Smooth muscle cell (in vitro differentiated cells): ENCODE measurements around the gene RNF224. TPM values are rescaled to one million over a fixed set of nuclear protein-coding genes. Genes with fewer than 3 reads are reported as not detected.

Experiments used
- DNase-seq: peaks from one replicate; lab custom pipeline; 2025; ENCODE audit not compliant: unreplicated experiment; lab: John Stamatoyannopoulos, UW
- H2AFZ ChIP-seq: fragments of 200-600 bp; sonication (generic); 2 replicates; pipeline ENCODE4 v1.6.0; 2016; ENCODE audit warnings: antibody characterized with exemption, low read depth, mild to moderate bottlenecking
- H3F3A ChIP-seq: fragments of 200-600 bp; sonication (generic); 2 replicates; pipeline ENCODE4 v1.6.0; 2017; ENCODE audit warnings: antibody characterized with exemption, low read depth
- H3K27ac ChIP-seq: fragments of 200-600 bp; sonication (generic); 2 replicates; pipeline ENCODE4 v1.5.1; 2016; ENCODE audit warnings: low read depth, mild to moderate bottlenecking
- H3K27me3 ChIP-seq: fragments of 200-600 bp; sonication (generic); 2 replicates; pipeline ENCODE4 v1.6.1; 2016; ENCODE audit warnings: low read depth, mild to moderate bottlenecking
- H3K36me3 ChIP-seq: fragments of 200-600 bp; sonication (generic); 2 replicates; pipeline ENCODE4 v1.5.1; 2016; ENCODE audit warnings: low read depth
- H3K4me1 ChIP-seq: fragments of 200-600 bp; sonication (generic); 2 replicates; pipeline ENCODE4 v1.5.1; 2016; ENCODE audit warnings: low read depth
- H3K4me2 ChIP-seq: fragments of 200-600 bp; sonication (generic); 2 replicates; pipeline ENCODE4 v1.6.0; 2016; ENCODE audit warnings: mild to moderate bottlenecking
- H3K4me3 ChIP-seq: fragments of 200-600 bp; sonication (generic); 2 replicates; pipeline ENCODE4 v1.5.1; 2016; ENCODE audit warnings: mild to moderate bottlenecking
- H3K79me2 ChIP-seq: fragments of 200-600 bp; sonication (generic); 2 replicates; pipeline ENCODE4 v1.6.0; 2016; ENCODE audit warnings: low read depth, mild to moderate bottlenecking
- H3K9ac ChIP-seq: fragments of 200-600 bp; sonication (generic); 2 replicates; pipeline ENCODE4 v1.6.0; 2016; ENCODE audit warnings: low read depth
- H3K9me3 ChIP-seq: fragments of 200-600 bp; sonication (generic); replicated peaks from 2 replicates; pipeline ENCODE4 v1.5.1; 2016; ENCODE audit warnings: low read depth
- H4K20me1 ChIP-seq: fragments of 200-600 bp; sonication (generic); 2 replicates; pipeline ENCODE4 v1.6.0; 2016; ENCODE audit warnings: low read depth
- CTCF ChIP-seq: fragments of 200-600 bp; sonication (generic); IDR thresholded peaks from 2 replicates; pipeline ENCODE4 v1.5.1; 2017; ENCODE audit warnings: borderline replicate concordance, mild to moderate bottlenecking, antibody characterized with exemption; ENCODE audit not compliant: insufficient read depth, poor library complexity, severe bottlenecking
- WGBS: methylation state at CpG from one replicate; pipeline ENCODE4 v1.1.7; 2016; ENCODE audit warnings: low lambda C conversion rate; 5-methylcytosine and 5-hydroxymethylcytosine counted together
- polyA plus RNA-seq: library from polyadenylated mRNA; unstranded; fragments of >200 nt; fragmentation: Nextera tagmentation; extraction: Ambion mirVana; gene quantifications from 2 replicates; pipeline ENCODE4 v1.2.1, GENCODE V29; 2016
- total RNA-seq: library from RNA; depleted of rRNA; stranded (reverse); fragments of >200 nt; gene quantifications from 2 replicates; pipeline ENCODE4 v1.2.3, GENCODE V29; 2014

RNF224 gene
- total and polyA plus RNA-seq, 2 experiments from 2014 or later: not detected

DNA sequence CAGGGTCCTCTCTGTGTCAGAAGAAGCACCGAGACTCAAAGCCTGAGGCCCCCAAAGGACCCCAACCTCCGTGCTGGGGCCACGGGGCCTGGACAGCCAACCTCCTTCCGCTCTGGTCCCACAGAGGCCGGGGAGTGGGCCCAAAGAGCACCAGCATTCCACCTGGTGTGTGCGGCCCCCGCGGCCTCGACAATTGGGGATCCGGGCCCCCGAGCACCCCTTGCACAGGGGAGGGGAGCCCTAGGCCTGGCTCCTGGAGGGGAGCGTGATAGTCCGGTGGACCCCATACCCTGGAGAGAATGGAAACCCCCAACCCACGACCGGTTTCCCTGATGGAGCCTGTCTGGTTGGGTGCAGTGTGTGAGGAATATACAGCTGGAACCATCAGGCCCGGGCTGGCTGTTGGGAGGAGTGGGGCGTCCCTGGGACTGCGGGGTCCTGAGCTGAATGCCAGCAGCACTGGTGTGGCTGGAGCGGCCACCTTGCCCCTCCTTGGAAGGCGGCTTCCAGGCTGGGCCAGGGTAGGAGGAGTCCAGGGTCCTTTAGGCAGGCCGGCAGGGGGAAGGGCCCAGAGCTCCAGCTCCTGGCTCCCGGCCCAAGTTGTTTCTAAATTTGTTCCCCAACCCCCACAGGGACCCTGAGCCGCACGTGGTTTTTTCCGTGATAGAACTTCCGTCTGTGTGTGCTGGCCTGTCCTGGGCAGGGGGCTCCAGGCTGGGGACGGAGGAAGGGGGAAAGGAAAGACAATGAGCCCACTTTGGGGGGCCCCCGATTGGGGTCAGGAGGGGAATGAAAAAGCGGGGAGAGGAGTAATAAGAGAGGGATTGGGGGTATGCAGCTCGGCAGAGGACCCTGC is 49.4 kb downstream of the RNF224 start:
- TF ChIP-seq CTCF: no peak
- no peak overlapping the region for H3K9ac ChIP-seq
- H4K20me1 ChIP-seq: peaks cover 40% of the 10 kb centered on the region
- H3K4me2 ChIP-seq: peak overlapping the region; percentile 88
- 66% methylated on average over 30 of the region's 30 CpGs for WGBS
- no peaks in the 10 kb centered on the region for H3K36me3 ChIP-seq
- no peaks in the 10 kb centered on the region for H3K9me3 ChIP-seq
- H3F3A ChIP-seq: no peaks in the 10 kb centered on the region
- peaks cover 15% of the 10 kb centered on the region for H3K4me1 ChIP-seq
- H3K79me2 ChIP-seq: no peaks in the 10 kb centered on the region
- no peak overlapping the region for H2AFZ ChIP-seq
- no peak overlapping the region for H3K27ac ChIP-seq
- peak overlapping the region; percentile 50 for H3K4me3 ChIP-seq
- no peak for DNase-seq
- peaks cover 12% of the 10 kb centered on the region for H3K27me3 ChIP-seq

DNA sequence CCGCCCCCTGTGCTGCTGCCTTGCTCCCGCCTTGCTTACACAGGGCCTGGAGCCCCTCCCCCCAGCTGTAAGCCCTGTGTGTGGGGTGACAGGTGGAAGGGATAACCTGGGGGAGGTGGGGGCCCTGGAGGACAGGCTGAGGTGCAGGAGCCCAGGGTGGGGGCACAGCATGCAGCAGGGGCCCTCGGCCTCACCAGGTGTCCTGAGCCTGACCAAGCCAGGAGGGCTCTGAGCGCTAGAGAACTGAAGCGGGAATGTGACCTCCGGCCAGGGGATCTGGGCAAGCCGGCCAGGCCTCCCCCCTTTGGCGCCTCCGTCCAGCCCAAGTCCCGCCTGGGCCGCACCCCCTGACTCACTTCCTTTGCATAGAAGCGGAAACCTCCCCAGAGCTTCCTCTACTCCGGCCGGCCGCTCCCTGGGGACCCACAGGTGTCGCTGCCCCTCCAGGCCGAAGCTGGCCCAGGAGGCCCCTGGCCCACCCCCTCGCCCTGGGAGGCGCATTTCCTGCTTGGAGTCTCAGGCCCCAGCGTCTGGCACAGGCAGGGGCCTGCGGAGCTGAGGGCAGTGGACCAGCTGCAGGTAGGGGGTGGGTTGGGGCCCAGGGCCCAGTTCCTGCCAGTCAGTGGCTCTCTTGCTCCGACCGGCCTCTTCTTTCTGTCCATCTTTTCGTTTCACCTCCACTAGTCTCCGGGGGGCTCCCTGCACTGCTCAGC is 50.2 kb downstream of the RNF224 start, which contains the start of gene TOR4A:
TSS of gene TOR4A (plus strand) at position 398 of the 713 bp plus-strand sequence. CDS start 964 bp downstream, outside the sequence.
- no peak within 1 kb of the TSS for H2AFZ ChIP-seq
- no peak within 1 kb of the TSS for H3K9ac ChIP-seq

DNA sequence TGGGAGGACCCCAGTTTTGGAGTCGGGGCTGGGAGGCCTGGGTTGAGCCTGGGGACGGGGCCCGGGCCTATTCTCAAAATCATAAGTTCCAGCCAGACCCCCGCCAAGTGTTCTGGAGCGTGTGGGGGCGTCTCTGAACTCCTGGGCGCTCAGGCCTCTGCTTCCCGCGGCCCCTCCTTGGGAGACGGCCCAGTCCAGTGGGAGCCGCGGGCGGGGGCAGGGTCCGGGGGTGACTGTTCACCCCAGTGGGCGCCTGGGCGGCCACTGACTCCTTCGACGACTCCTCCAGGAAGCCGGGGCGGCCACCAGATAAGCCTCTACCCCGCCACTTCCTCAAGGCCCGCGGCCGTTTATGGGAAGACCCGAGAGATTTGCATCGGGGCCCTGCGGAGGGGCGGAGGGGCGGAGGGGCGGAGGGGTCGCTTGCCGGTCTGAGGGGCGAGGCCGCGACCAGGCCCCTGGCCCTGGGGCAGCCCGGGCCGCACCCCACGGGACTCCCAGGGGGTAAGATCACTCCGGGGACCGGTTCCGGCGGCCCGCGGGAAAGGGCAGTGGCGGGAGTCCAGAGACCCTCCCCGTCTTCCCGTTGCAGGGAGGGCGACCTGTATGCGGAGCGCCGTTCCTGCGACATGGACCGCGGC is 50.9 kb downstream of the RNF224 start:
- Histone ChIP-seq H3K36me3 (no peaks in the 10 kb centered on the region), H3K4me3 (peak overlapping the region; percentile 50), H3F3A (no peaks in the 10 kb centered on the region), H4K20me1 (peaks cover 34% of the 10 kb centered on the region), H3K9me3 (no peaks in the 10 kb centered on the region), H3K27ac (no peak overlapping the region), H3K79me2 (no peaks in the 10 kb centered on the region), H3K4me1 (peaks cover 15% of the 10 kb centered on the region), H3K4me2 (peak overlapping the region; percentile 88), H3K9ac (no peak overlapping the region), H2AFZ (no peak overlapping the region), H3K27me3 (peaks cover 12% of the 10 kb centered on the region)
- no peak for DNase-seq
- 57% methylated on average over 34 of the region's 54 CpGs for WGBS
- TF ChIP-seq CTCF: no peak

More for the DNA sequence above, 50.2 kb downstream of the RNF224 start, which contains the start of gene TOR4A:
- H3F3A ChIP-seq: no peaks in the 10 kb centered on the region
- WGBS: 38% methylated on average over 23 of the region's 25 CpGs
- peak within 1 kb of the TSS; percentile 88 for H3K4me2 ChIP-seq
- peaks cover 39% of the 10 kb centered on the region for H4K20me1 ChIP-seq
- H3K4me1 ChIP-seq: peaks cover 15% of the 10 kb centered on the region
- H3K79me2 ChIP-seq: no peaks in the 10 kb centered on the region
- no peaks in the 10 kb centered on the region for H3K9me3 ChIP-seq
- TF ChIP-seq CTCF: no peak
- no peak for DNase-seq
- peak within 1 kb of the TSS; percentile 50 for H3K4me3 ChIP-seq
- H3K27me3 ChIP-seq: peaks cover 12% of the 10 kb centered on the region
- H3K27ac ChIP-seq: no peak within 1 kb of the TSS
- H3K36me3 ChIP-seq: no peaks in the 10 kb centered on the region

Other genes starting within 250 kb of the RNF224 start
Only the 30 nearest of the 32 such genes appear.
- gene PAXX, start 235.1 kb upstream of the RNF224 start, total RNA-seq: 27.4 and 29.0 TPM in 2 replicates
- 61.4 and 62.0 TPM in 2 replicates for gene PAXX, start 235.1 kb upstream of the RNF224 start, polyA plus RNA-seq
- 15.2 and 36.8 TPM in 2 replicates for gene CLIC3, start 230.9 kb upstream of the RNF224 start, total RNA-seq
- 43.9 and 69.9 TPM in 2 replicates for gene CLIC3, start 230.9 kb upstream of the RNF224 start, polyA plus RNA-seq
- gene ABCA2, start 199.3 kb upstream of the RNF224 start, total RNA-seq: 15.9 and 23.0 TPM in 2 replicates
- gene ABCA2, start 199.3 kb upstream of the RNF224 start, polyA plus RNA-seq: 26.2 and 29.0 TPM in 2 replicates
- gene FUT7, start 195.4 kb upstream of the RNF224 start, total RNA-seq: not detected in 2 replicates
- gene FUT7, start 195.4 kb upstream of the RNF224 start, polyA plus RNA-seq: 0.51 TPM in 1 of 2 replicates, not detected in the other
- gene NPDC1, start 181.3 kb upstream of the RNF224 start, total RNA-seq: 5.9 and 9.9 TPM in 2 replicates
- 19.3 and 38.8 TPM in 2 replicates for gene NPDC1, start 181.3 kb upstream of the RNF224 start, polyA plus RNA-seq
- gene ENTPD2, start 173.4 kb upstream of the RNF224 start, total RNA-seq: not detected in 2 replicates
- gene ENTPD2, start 173.4 kb upstream of the RNF224 start, polyA plus RNA-seq: 0.30 and 0.78 TPM in 2 replicates
- 1.9 and 2.1 TPM in 2 replicates for gene SAPCD2, start 156.9 kb upstream of the RNF224 start, total RNA-seq
- gene SAPCD2, start 156.9 kb upstream of the RNF224 start, polyA plus RNA-seq: 3.9 and 5.0 TPM in 2 replicates
- gene UAP1L1, start 150.0 kb upstream of the RNF224 start, total RNA-seq: 5.8 and 7.2 TPM in 2 replicates
- gene UAP1L1, start 150.0 kb upstream of the RNF224 start, polyA plus RNA-seq: 22.5 and 23.8 TPM in 2 replicates
- 62.9 and 70.9 TPM in 2 replicates for gene MAN1B1, start 140.5 kb upstream of the RNF224 start, total RNA-seq
- gene MAN1B1, start 140.5 kb upstream of the RNF224 start, polyA plus RNA-seq: 97.1 and 109 TPM in 2 replicates
- gene DPP7, start 112.8 kb upstream of the RNF224 start, total RNA-seq: 50.6 and 51.4 TPM in 2 replicates
- gene DPP7, start 112.8 kb upstream of the RNF224 start, polyA plus RNA-seq: 170 and 171 TPM in 2 replicates
- gene GRIN1, start 88.3 kb upstream of the RNF224 start, total RNA-seq: not detected in 2 replicates
- gene GRIN1, start 88.3 kb upstream of the RNF224 start, polyA plus RNA-seq: 0.44 TPM in 1 of 2 replicates, not detected in the other
- gene LRRC26, start 57.5 kb upstream of the RNF224 start, total RNA-seq: not detected in 2 replicates
- not detected in 2 replicates for gene LRRC26, start 57.5 kb upstream of the RNF224 start, polyA plus RNA-seq
- gene TMEM210, start 55.4 kb upstream of the RNF224 start, total RNA-seq: not detected in 2 replicates
- gene TMEM210, start 55.4 kb upstream of the RNF224 start, polyA plus RNA-seq: not detected in 2 replicates
- 12.6 and 16.3 TPM in 2 replicates for gene ANAPC2, start 38.9 kb upstream of the RNF224 start, total RNA-seq
- gene ANAPC2, start 38.9 kb upstream of the RNF224 start, polyA plus RNA-seq: 6.6 and 17.6 TPM in 2 replicates
- 32.7 and 69.5 TPM in 2 replicates for gene SSNA1, start 38.8 kb upstream of the RNF224 start, total RNA-seq
- 84.9 and 94.1 TPM in 2 replicates for gene SSNA1, start 38.8 kb upstream of the RNF224 start, polyA plus RNA-seq
- 4.0 and 6.9 TPM in 2 replicates for gene TPRN, start 26.8 kb upstream of the RNF224 start, total RNA-seq
- 15.0 and 19.0 TPM in 2 replicates for gene TPRN, start 26.8 kb upstream of the RNF224 start, polyA plus RNA-seq
- gene TMEM203, start 21.9 kb upstream of the RNF224 start, total RNA-seq: 30.2 and 31.0 TPM in 2 replicates
- 53.0 and 55.1 TPM in 2 replicates for gene TMEM203, start 21.9 kb upstream of the RNF224 start, polyA plus RNA-seq
- gene NDOR1, start 21.8 kb upstream of the RNF224 start, total RNA-seq: 3.2 and 6.5 TPM in 2 replicates
- 7.7 and 12.5 TPM in 2 replicates for gene NDOR1, start 21.8 kb upstream of the RNF224 start, polyA plus RNA-seq
- gene RNF208, start 5.3 kb upstream of the RNF224 start, total RNA-seq: 0.36 and 0.49 TPM in 2 replicates
- 1.4 and 1.9 TPM in 2 replicates for gene RNF208, start 5.3 kb upstream of the RNF224 start, polyA plus RNA-seq
- gene CYSRT1, start 2.3 kb upstream of the RNF224 start, total RNA-seq: 2.2 and 2.3 TPM in 2 replicates
- gene CYSRT1, start 2.3 kb upstream of the RNF224 start, polyA plus RNA-seq: 1.3 and 2.4 TPM in 2 replicates
- gene SLC34A3, start 3.4 kb downstream of the RNF224 start, total RNA-seq: not detected in 2 replicates
- not detected in 2 replicates for gene SLC34A3, start 3.4 kb downstream of the RNF224 start, polyA plus RNA-seq
- gene TUBB4B, start 13.8 kb downstream of the RNF224 start, total RNA-seq: 154 and 164 TPM in 2 replicates
- 317 and 331 TPM in 2 replicates for gene TUBB4B, start 13.8 kb downstream of the RNF224 start, polyA plus RNA-seq
- gene STPG3, start 23.8 kb downstream of the RNF224 start, total RNA-seq: not detected in 2 replicates
- not detected in 2 replicates for gene STPG3, start 23.8 kb downstream of the RNF224 start, polyA plus RNA-seq
- 23.3 and 31.8 TPM in 2 replicates for gene NELFB, start 27.8 kb downstream of the RNF224 start, total RNA-seq
- gene NELFB, start 27.8 kb downstream of the RNF224 start, polyA plus RNA-seq: 60.9 and 66.6 TPM in 2 replicates
- gene TOR4A, start 50.2 kb downstream of the RNF224 start, total RNA-seq: 4.6 and 6.3 TPM in 2 replicates
- gene TOR4A, start 50.2 kb downstream of the RNF224 start, polyA plus RNA-seq: 5.5 and 10.7 TPM in 2 replicates
- 2.0 and 3.7 TPM in 2 replicates for gene NRARP, start 74.8 kb downstream of the RNF224 start, total RNA-seq
- gene NRARP, start 74.8 kb downstream of the RNF224 start, polyA plus RNA-seq: 1.7 and 3.0 TPM in 2 replicates
- 3.1 and 10.4 TPM in 2 replicates for gene EXD3, start 195.7 kb downstream of the RNF224 start, total RNA-seq
- 12.5 and 15.7 TPM in 2 replicates for gene EXD3, start 195.7 kb downstream of the RNF224 start, polyA plus RNA-seq
- gene NOXA1, start 195.9 kb downstream of the RNF224 start, total RNA-seq: 0.09 and 0.90 TPM in 2 replicates
- gene NOXA1, start 195.9 kb downstream of the RNF224 start, polyA plus RNA-seq: 0.81 and 3.8 TPM in 2 replicates
- not detected in 2 replicates for gene ENTPD8, start 213.9 kb downstream of the RNF224 start, total RNA-seq
- not detected in 2 replicates for gene ENTPD8, start 213.9 kb downstream of the RNF224 start, polyA plus RNA-seq
- 25.2 and 30.9 TPM in 2 replicates for gene NSMF, start 231.8 kb downstream of the RNF224 start, total RNA-seq
- 48.5 and 55.9 TPM in 2 replicates for gene NSMF, start 231.8 kb downstream of the RNF224 start, polyA plus RNA-seq